ENCODE results near the gene MORN3.
"Not testable (repeated sequence)": the region's sequence is repeated elsewhere in the genome, so short reads cannot be mapped to it uniquely, and the experiment has no call there.

MORN3 gene

DNA sequence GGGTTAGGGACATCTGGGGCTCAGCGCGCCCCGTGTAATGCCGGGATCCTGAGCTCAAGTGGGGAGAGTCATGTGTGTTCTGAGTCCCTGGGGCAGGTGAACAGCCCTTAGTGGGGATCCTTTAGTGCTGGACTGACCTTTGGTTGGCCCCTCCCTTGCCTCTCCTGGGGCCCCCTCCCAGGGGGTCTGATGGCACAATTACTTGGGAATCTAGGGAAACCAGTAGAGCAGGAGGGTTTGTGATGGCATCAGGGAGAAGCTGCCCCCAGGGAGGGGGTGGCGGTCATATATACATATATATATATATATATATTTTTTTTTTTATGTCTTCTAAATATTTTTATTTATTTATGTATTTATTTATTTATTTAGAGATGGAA is at the start of gene MORN3:
Gene MORN3, minus strand, starts transcription at position 134 of the 380 bp plus-strand sequence. CDS start 171 bp downstream, outside the sequence.
- no peak for DNase-seq

- DNase-seq = peak; percentile 25
Measured at GRCh38 chr12:121718653-121719239, 49.3 kb upstream of the MORN3 start.

- no peak for DNase-seq
Measured at GRCh38 chr12:121717041-121717699, 47.7 kb upstream of the MORN3 start.

DNA sequence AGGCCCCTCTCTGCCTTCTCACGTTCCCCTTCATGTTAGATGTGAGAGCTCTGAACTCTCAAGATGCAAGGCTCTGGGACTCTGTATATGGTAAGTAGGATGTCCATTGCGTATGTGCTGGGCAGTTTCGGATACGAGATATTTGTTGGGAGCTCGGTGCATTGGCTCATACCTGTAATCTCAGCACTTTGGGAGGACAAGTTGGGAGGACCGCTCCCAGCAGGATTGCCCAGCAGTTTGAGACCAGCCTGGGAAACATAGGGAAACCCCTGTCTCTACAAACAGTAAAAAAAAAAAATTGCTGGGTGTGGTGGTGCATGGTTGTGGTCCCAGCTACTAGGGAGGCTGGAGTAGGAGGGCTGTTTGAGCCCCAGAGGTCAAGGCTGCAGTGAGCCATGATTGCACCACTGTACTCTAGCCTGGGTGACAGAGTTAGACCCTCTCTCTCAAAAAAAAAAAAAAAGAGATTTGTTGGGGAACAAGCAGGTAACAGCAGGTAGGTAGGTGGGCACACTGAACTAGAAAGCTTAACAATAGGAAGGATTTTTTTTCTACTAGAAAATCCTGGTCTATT is 46.5 kb upstream of the MORN3 start:
- no peak for DNase-seq

- DNase-seq = not testable (repeated sequence)
Measured at GRCh38 chr12:121715055-121715454, 45.6 kb upstream of the MORN3 start.

DNA sequence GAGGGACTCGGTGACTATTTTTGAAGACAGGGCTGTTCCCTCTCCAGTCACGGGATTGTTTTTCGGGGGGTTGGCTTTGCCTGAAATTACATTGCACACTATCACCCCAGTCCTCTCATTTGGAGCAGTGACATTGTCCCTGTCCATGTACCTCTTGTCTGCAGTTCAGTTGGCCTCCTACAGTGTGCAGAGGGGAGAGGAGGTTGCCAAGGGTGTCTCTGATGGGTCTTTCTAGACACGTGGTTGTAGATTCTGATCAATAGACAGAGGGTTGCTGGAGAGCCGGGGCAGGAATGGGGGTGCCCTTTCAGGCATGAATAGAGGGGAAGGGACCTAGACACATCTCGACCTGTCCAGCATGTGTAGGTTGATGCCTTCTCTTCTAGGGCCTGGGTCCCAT is 44.3 kb upstream of the MORN3 start:
- DNase-seq = no peak

DNA sequence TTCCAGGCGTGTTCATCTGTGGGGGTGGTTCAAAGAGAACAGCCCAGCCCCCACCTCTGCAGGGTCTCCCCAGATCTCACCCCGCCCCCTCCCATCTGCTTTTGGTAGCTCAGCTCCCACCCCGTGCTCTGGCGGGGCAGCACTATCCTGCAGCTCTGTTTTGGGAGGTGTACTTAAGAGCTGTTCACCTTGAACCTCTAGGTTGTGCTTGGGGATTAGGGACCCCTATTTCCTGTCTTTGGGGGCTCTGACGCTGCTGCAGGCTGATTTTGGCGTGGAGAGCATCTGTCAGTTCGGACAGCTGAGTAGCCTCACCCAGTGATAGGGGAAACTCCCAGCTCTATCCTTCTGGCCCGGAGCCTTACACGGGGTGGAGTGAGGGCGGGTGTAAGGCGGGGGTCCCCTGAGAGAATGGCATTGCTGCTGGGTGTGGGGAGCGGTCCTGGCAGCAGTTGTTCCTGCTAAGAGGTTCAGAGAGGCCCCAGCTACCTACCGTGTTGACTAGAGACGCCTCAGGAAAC is 43.9 kb upstream of the MORN3 start:
- DNase-seq = no peak

DNA sequence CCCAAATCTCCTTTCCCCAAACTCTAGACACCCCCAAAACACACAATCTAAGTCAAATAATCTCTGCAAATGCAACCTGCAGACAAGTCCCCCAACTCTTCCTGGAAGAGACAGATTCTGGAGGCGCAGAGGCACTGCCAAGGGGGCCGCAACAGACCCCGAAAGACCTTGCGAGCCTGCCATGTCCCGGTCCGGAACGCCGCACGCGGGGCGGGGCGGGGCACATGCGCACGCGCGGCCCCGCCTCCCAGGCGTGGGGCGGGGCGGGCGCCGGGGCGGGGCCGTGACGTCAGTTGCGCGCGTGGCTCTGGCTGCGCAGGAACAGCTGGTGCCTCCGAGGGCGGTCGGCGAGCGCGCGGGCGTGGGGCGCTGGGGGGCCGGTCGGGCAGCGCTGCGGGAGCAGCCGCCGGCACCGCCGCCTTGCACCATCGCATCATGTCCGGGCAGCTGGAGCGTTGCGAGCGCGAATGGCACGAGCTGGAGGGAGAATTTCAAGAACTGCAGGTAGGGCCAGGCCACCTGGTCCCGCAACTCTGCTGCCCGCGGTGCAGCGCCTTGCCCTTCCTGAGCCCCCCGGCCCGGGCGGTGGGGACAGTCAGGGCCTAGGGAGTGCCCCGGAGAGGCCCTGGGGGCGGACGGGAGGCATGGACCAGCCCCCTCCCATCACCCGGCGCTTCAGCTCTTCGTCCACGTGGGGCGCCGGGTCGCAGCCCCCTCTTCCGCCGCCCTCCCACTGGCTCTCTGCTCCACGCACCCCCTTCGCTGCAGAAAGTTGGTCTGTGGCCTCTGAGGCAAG is 43.2 kb upstream of the MORN3 start, which contains the start of gene TMEM120B:
Gene TMEM120B, plus strand, starts transcription at position 292 of the 796 bp plus-strand sequence. Its CDS starts 144 bp downstream, at position 436.
- peak; percentile 86 for DNase-seq

DNA sequence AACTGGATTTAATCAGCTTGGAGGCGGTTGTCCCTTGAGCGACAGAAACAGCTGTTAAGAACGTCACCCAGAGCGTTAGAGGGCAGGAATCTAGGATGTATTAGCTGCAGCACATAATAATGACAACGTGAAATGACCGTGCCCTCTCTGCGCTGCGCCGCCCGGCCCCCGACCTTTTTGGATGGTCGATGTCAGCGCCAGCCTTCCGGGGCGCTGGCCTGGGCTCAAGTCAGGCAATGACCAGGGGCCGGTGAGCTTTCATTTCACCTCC is 42.7 kb upstream of the MORN3 start:
- DNase-seq = peak; percentile 16

- peak; percentile 19 for DNase-seq
Measured at GRCh38 chr12:121711361-121712189, 42.1 kb upstream of the MORN3 start.

DNA sequence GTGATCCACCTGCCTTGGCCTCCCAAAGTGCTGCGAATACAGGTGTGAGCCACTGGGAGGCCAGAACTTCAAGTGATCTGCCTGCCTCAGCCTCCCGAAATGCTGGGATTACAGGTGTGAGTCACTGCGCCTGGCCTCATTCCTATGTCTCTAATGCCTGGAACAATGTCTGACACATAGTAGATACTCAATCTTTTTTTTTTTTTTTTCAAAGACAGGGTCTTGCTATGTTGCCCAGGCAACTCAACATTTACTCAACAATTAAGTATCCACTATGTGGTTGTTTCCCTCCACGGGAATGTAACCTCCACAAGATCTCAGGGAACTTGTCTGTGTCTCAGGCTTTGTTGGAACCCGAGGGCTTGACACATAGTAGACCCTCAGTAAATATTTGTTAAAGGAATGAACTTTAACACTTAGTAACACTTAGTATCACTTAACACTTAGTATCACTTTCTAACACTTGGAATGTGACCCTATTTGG is 40.1 kb upstream of the MORN3 start:
- no peak for DNase-seq

- not testable (repeated sequence) for DNase-seq
Measured at GRCh38 chr12:121709064-121709424, 39.6 kb upstream of the MORN3 start.

GRCh38 chr12:121708313-121709063 is 39.0 kb upstream of the MORN3 start:
- no peak for DNase-seq

DNA sequence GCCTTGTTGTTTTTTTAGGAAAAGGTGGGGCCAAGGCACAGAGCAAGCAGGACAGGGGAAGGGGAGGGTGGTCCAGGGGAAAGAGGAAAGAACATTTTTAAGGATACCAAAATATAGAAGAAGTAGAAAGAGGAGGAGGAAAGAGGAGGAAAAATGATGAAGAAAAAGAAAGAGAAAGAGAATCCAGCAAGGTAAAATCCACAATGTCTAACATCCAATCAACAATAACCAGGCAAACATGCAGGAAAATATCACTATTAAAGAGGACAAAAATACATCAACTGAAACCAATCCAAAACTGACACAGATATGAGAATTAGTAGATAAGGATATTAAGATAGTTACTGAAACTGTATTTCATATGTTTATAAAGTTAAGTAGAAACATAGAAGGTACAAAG is 36.1 kb upstream of the MORN3 start:
- no peak for DNase-seq

DNA sequence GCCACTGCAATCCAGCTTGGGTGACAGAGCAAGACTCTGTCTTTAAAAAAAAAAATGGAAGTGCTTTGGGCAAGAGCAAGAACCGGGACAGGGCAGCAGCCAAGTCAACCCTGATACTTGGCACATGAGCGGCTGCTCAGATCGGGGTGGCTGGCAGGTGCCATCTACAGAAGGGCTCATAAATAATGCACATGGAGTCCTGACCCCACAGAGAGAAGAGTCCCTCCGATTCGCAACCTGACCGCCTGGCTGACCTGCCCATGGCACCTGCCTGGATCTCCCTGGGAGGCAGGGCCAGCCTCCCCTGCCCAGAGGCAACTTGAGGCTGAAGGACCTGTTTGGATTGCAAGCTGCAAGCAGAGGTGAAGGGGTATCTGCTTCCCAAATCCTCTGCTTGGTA is 33.5 kb upstream of the MORN3 start:
- DNase-seq = no peak

- no peak for DNase-seq
Measured at GRCh38 chr12:121701667-121702277, 32.3 kb upstream of the MORN3 start.

DNA sequence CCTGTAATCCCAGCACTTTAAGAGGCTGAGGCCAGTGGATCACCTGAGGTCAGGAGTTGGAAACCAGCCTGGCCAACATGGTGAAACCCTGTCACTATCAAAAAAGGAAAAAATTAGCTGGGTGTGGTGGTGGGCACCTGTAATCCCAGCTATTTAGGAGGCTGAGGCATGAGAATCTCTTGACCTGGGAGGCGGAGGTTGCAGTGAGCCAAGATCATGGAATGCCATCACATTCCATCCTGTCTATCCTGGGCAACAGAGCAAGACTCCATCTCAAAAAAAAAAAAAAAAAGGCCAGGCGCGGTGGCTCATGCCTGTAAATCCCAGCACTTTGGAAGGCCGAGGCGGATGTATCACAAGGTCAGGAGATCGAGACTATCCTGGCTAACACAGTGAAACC is 28.4 kb upstream of the MORN3 start:
- not testable (repeated sequence) for DNase-seq

GRCh38 chr12:121697093-121697698 is 27.7 kb upstream of the MORN3 start:
- DNase-seq = no peak

- DNase-seq = no peak
Measured at GRCh38 chr12:121693155-121693687, 23.8 kb upstream of the MORN3 start.

- not testable (repeated sequence) for DNase-seq
Measured at GRCh38 chr12:121692744-121693143, 23.3 kb upstream of the MORN3 start.

DNA sequence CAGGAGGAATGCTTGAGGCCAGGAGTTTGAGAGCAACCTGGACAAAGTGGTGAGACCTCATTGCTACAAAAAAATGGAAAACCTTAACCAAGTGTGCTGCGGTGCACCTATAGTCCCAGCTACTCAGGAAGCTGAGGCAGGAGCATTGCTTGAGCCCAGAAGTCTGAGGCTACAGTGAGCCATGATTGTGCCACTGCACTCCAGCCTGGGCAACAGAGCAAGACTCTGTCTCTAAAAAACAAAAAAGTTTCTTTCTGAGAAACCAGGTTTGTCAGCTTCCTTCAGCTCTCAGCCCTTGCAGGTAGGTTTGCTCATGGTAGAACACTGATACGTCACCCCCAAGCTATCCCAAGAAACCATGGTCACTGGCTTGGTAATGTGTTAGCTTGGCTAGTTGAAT is 20.0 kb upstream of the MORN3 start:
- no peak for DNase-seq

Measured in activated CD4-positive, alpha-beta T cell treated with anti-CD3 and anti-CD28 coated beads for 48 hours (primary cell).